ENCODE results near the gene ZDHHC11. TPM values are rescaled to one million over a fixed set of nuclear protein-coding genes. Genes with fewer than 3 reads are reported as not detected.
A peak's percentile ranks its signal among the peaks of the same experiment; 100 is the strongest.

ZDHHC11 gene
- polyA plus RNA-seq, 1 donor (not counting 4 experiments of a cell fraction or from before 2014, with no cell fraction given) = 0.33 TPM

GRCh38 chr5:856531-857425 is 6.0 kb upstream of the ZDHHC11 start:
- H3K79me2 ChIP-seq (ENCODE audit: control insufficient read depth, insufficient read depth, low read length) = no peaks in the 10 kb centered on the region
- H3K4me2 ChIP-seq (ENCODE audit: control insufficient read depth, extremely low read depth, insufficient read depth, low read depth, low read length) = no peak overlapping the region
- no peak overlapping the region for H3K27ac ChIP-seq (ENCODE audit: control insufficient read depth, insufficient read depth, low read length)
- peaks cover 13% of the 10 kb centered on the region for H3K27me3 ChIP-seq (ENCODE audit: control insufficient read depth, extremely low read depth, insufficient read depth, low read length)
- H3K9ac ChIP-seq (ENCODE audit: control insufficient read depth, extremely low read depth, insufficient read depth, low read length) = no peak overlapping the region
- peaks cover 7% of the 10 kb centered on the region for H3K4me1 ChIP-seq (ENCODE audit: control insufficient read depth, extremely low read depth, insufficient read depth, low read length)
- no peak for TF ChIP-seq CTCF (optimal IDR thresholded peaks at IDR 0.05 in 1 of 3, IDR thresholded peaks at IDR 0.05 in 1 of 3, conservative IDR thresholded peaks at IDR 0.05 in 1 of 3; ENCODE audit: extremely low read depth in 1 of 3, insufficient read depth in 2 of 3, low read length in 3 of 3)
- TF ChIP-seq EZH2 (IDR thresholded peaks at IDR 0.05; ENCODE audit: low read length) = no peak
- H3K4me3 ChIP-seq (ENCODE audit: control insufficient read depth in 2 of 3, extremely low read depth in 1 of 3, insufficient read depth in 2 of 3, low read depth in 1 of 3, low read length in 3 of 3) = no peak overlapping the region
- no peak overlapping the region for H2AFZ ChIP-seq (ENCODE audit: control insufficient read depth, low read length)
- no peaks in the 10 kb centered on the region for H3K9me3 ChIP-seq (ENCODE audit: control insufficient read depth, low read depth, low read length)
- H3K9me1 ChIP-seq (ENCODE audit: control insufficient read depth, extremely low read depth, insufficient read depth, low read length) = no peaks in the 10 kb centered on the region
- dilution Hi-C loops (cut with MboI; ENCODE audit: extremely low pct_ligation_motif_present, low sequenced_read_pairs) = no loop called here
- no peaks in the 10 kb centered on the region for H4K20me1 ChIP-seq (ENCODE audit: control insufficient read depth, extremely low read depth, insufficient read depth, low read length)
- DNase-seq (ENCODE audit: low read depth, low spot score) (no peak), FAIRE-seq (no peak)
- H3K36me3 ChIP-seq (ENCODE audit: control insufficient read depth in 2 of 2, extremely low read depth in 1 of 2, insufficient read depth in 2 of 2, low read length in 2 of 2) = peaks cover 0 to 3% of the 10 kb centered on the region in 2 experiments

- Histone ChIP-seq H3K27ac (ENCODE audit: control insufficient read depth, insufficient read depth, low read length) (no peak overlapping the region), H3K9me3 (ENCODE audit: control insufficient read depth, low read depth, low read length) (no peaks in the 10 kb centered on the region), H3K9ac (ENCODE audit: control insufficient read depth, extremely low read depth, insufficient read depth, low read length) (no peak overlapping the region), H3K27me3 (ENCODE audit: control insufficient read depth, extremely low read depth, insufficient read depth, low read length) (peaks cover 22% of the 10 kb centered on the region), H3K4me1 (ENCODE audit: control insufficient read depth, extremely low read depth, insufficient read depth, low read length) (no peaks in the 10 kb centered on the region), H2AFZ (ENCODE audit: control insufficient read depth, low read length) (no peak overlapping the region), H3K36me3 (ENCODE audit: control insufficient read depth in 2 of 2, extremely low read depth in 1 of 2, insufficient read depth in 2 of 2, low read length in 2 of 2) (peaks cover 0 to 3% of the 10 kb centered on the region in 2 experiments), H3K79me2 (ENCODE audit: control insufficient read depth, insufficient read depth, low read length) (no peaks in the 10 kb centered on the region), H4K20me1 (ENCODE audit: control insufficient read depth, extremely low read depth, insufficient read depth, low read length) (no peaks in the 10 kb centered on the region), H3K9me1 (ENCODE audit: control insufficient read depth, extremely low read depth, insufficient read depth, low read length) (no peaks in the 10 kb centered on the region), H3K4me2 (ENCODE audit: control insufficient read depth, extremely low read depth, insufficient read depth, low read depth, low read length) (no peak overlapping the region), H3K4me3 (ENCODE audit: control insufficient read depth in 2 of 3, extremely low read depth in 1 of 3, insufficient read depth in 2 of 3, low read depth in 1 of 3, low read length in 3 of 3) (no peak overlapping the region)
- dilution Hi-C loops (cut with MboI; ENCODE audit: extremely low pct_ligation_motif_present, low sequenced_read_pairs) = no loop called here
- DNase-seq (ENCODE audit: low read depth, low spot score) (no peak), FAIRE-seq (peak; percentile 53)
- TF ChIP-seq EZH2 (IDR thresholded peaks at IDR 0.05; ENCODE audit: low read length) (no peak), CTCF (optimal IDR thresholded peaks at IDR 0.05 in 1 of 3, IDR thresholded peaks at IDR 0.05 in 1 of 3, conservative IDR thresholded peaks at IDR 0.05 in 1 of 3; ENCODE audit: extremely low read depth in 1 of 3, insufficient read depth in 2 of 3, low read length in 3 of 3) (no peak)
Observed at GRCh38 chr5:855771-856530, 5.2 kb upstream of the ZDHHC11 start.

Measured in keratinocyte (primary cell).